K562 (cell line): ENCODE data around the gene PIK3CD. TPM values are rescaled to one million over a fixed set of nuclear protein-coding genes. Genes with fewer than 3 reads are reported as not detected.

ENCODE experiments used
- BRD9 ChIP-seq: fragments of 450-650 bp; IDR thresholded peaks from 2 replicates; pipeline ENCODE4 v1.6.1; 2018; ENCODE audit warnings: low read depth; ENCODE audit not compliant: partially characterized antibody
- CCNT2 ChIP-seq: IDR thresholded peaks from 2 replicates; pipeline ENCODE4 v1.6.1; 2011; ENCODE audit warnings: borderline replicate concordance, low read depth, mild to moderate bottlenecking, moderate library complexity, mixed read lengths, low read length; ENCODE audit not compliant: insufficient read length; ENCODE audit errors: extremely low read depth
- CHD2 ChIP-seq: IDR thresholded peaks from 2 replicates; pipeline ENCODE4 v1.6.1; 2011; ENCODE audit warnings: low read depth, low read length
- CTBP1 ChIP-seq: fragments of 450-650 bp; IDR thresholded peaks from 2 replicates; pipeline ENCODE4 v1.6.1; 2016; ENCODE audit warnings: borderline replicate concordance
- FOXK2 ChIP-seq, 2 experiments: fragments of 450-650 bp; IDR thresholded peaks in 1 of 2; conservative IDR thresholded peaks in 1 of 2; 2 replicates each; pipeline ENCODE4 v1.6.1; 2016; ENCODE audit warnings: low read depth in 2 of 2, mild to moderate bottlenecking in 1 of 2
- HDAC6 ChIP-seq: IDR thresholded peaks from 2 replicates; pipeline ENCODE4 v1.6.1; 2012; ENCODE audit warnings: low read depth, mild to moderate bottlenecking, control low read depth, inconsistent platforms, low read length, moderate library complexity
- PATZ1 ChIP-seq: fragments of 250-450 bp; sonication (Bioruptor Pico); IDR thresholded peaks from 2 replicates; pipeline ENCODE4 v1.5.0; 2020; ENCODE audit warnings: mild to moderate bottlenecking, borderline replicate concordance
- PHF20 ChIP-seq: fragments of 450-650 bp; IDR thresholded peaks from 2 replicates; pipeline ENCODE4 v1.6.1; 2018; ENCODE audit not compliant: partially characterized antibody
- PURB ChIP-seq: sonication (generic); formaldehyde crosslinking; IDR thresholded peaks from 2 replicates; pipeline ENCODE4 v1.9.0; 2021; ENCODE audit warnings: low read depth, mild to moderate bottlenecking, missing genetic modification reagents
- RUNX1 ChIP-seq: sonication (generic); IDR thresholded peaks from 2 replicates; pipeline ENCODE4 v1.6.1; 2016; ENCODE audit warnings: antibody characterized with exemption, low read depth
- THRB ChIP-seq: fragments of 450-650 bp; formaldehyde crosslinking; conservative IDR thresholded peaks from 2 replicates; pipeline ENCODE4 v1.4.0; 2022; ENCODE audit warnings: mild to moderate bottlenecking, missing genetic modification characterization
- XRCC5 ChIP-seq: fragments of 200-400 bp; formaldehyde crosslinking; IDR thresholded peaks from 2 replicates; pipeline ENCODE4 v1.6.1; 2017; ENCODE audit warnings: low read depth, mild to moderate bottlenecking, low read length
- ZFP36 ChIP-seq: fragments of 150-350 bp; IDR thresholded peaks from 2 replicates; pipeline ENCODE4 v1.6.1; 2018; ENCODE audit warnings: low read length, low read depth; ENCODE audit not compliant: partially characterized antibody
- ZNF165 ChIP-seq: fragments of 250-450 bp; sonication (Bioruptor Pico); IDR thresholded peaks from 2 replicates; pipeline ENCODE4 v1.4.0; 2020; ENCODE audit warnings: borderline replicate concordance
- ZNF639 ChIP-seq, 2 experiments: fragments of 200-800 bp in 1 of 2; sonication (Bioruptor generic) in 1 of 2; sonication (generic) in 1 of 2; formaldehyde crosslinking in 1 of 2; IDR thresholded peaks in 1 of 2; conservative IDR thresholded peaks in 1 of 2; 2 replicates each; pipeline versions ENCODE4 v1.5.0 to v1.6.1; 2016 to 2020; ENCODE audit warnings: missing compliant biosample characterization in 1 of 2, missing genetic modification characterization in 1 of 2, missing genetic modification reagents in 1 of 2
- ZNF740 ChIP-seq, 3 experiments: fragments of 200-800 bp in 1 of 3; sonication (Bioruptor generic) in 1 of 3; sonication (generic) in 1 of 3; formaldehyde crosslinking in 1 of 3; IDR thresholded peaks; 2 replicates each; pipeline versions ENCODE4 v1.6.1 to v1.8.0; 2016 to 2022; ENCODE audit warnings: mild to moderate bottlenecking in 2 of 3, missing compliant biosample characterization in 2 of 3, missing genetic modification characterization in 2 of 3, missing genetic modification reagents in 1 of 3
- polyA plus RNA-seq, 8 experiments: library from polyadenylated mRNA; depleted of rRNA in 4 of 8; stranded (reverse) in 5 of 8; unstranded in 3 of 8; fragments of >200 nt; fragmentation: Nextera tagmentation in 2 of 8; fragmentation: Illumina TruSeq in 1 of 8; extraction: Ambion mirVana in 2 of 8; extraction: Trizol in 1 of 8; gene quantifications; 2 replicates each; pipeline versions ENCODE4 v1.2.1 to v1.2.3, GENCODE V29; 2011 to 2014; ENCODE audit warnings: inconsistent platforms in 1 of 8, missing spikeins in 1 of 8
- total RNA-seq, 7 experiments: library from RNA; depleted of rRNA in 6 of 7; stranded (reverse); fragments of >200 nt in 6 of 7; fragmentation: Illumina TruSeq in 2 of 7; extraction: Trizol in 2 of 7; gene quantifications; 2 replicates each; pipeline versions ENCODE4 v1.2.1 to v1.2.3, GENCODE V29; 2011 to 2021; ENCODE audit warnings: low replicate concordance in 1 of 7

The PIK3CD gene
- total and polyA plus RNA-seq, 9 of the 15 experiments (the other 6 are each of a cell fraction or from before 2014, with no cell fraction given), result 1.8 to 20.8 (median 7.2) TPM

- no peak for TF ChIP-seq CCNT2
- no peak for TF ChIP-seq BRD9
- TF ChIP-seq ZFP36, result no peak
- TF ChIP-seq XRCC5, result no peak
- TF ChIP-seq CHD2, result no peak
- no peak for TF ChIP-seq PURB (CRISPR knock-in tag)
- no peak for TF ChIP-seq PATZ1 (CRISPR knock-in tag)
- 0 out of 2 replicates have a peak, but pooled peaks have one; percentile 50 for TF ChIP-seq ZNF740 (CRISPR knock-in tag; IDR thresholded peaks at IDR 0.05)
- TF ChIP-seq ZNF740 (tag; IDR thresholded peaks at IDR 0.05), result 0 out of 4 replicates have a peak, but pooled peaks of 1 of the 2 experiments have one; percentile 44
- TF ChIP-seq HDAC6, result 0 out of 2 replicates have a peak, but pooled peaks have one; percentile 10
- TF ChIP-seq ZNF165, result no peak
- TF ChIP-seq CTBP1, result no peak
- TF ChIP-seq ZNF639 (CRISPR knock-in tag; conservative IDR thresholded peaks at IDR 0.05 in 1 of 2, IDR thresholded peaks at IDR 0.05 in 1 of 2), result no peak
- TF ChIP-seq FOXK2 (conservative IDR thresholded peaks at IDR 0.05 in 1 of 2, IDR thresholded peaks at IDR 0.05 in 1 of 2; ENCODE audit: low read depth in 2 of 2), result no peak
- no peak for TF ChIP-seq PHF20
- TF ChIP-seq RUNX1, result no peak
- TF ChIP-seq THRB (CRISPR knock-in tag), result no peak
Observed at GRCh38 chr1:9737057-9737456, 85.5 kb downstream of the PIK3CD start (continued).
